Testis (tissue), 3 donors: ENCODE data around the gene CD163L1. TPM values are rescaled to one million over a fixed set of nuclear protein-coding genes. Genes with fewer than 3 reads are reported as not detected.

ENCODE experiments used
- DNase-seq: peaks from one replicate; pipeline ENCODE4 v3.0.0-alpha.2; 2019
- H3K27ac ChIP-seq, 2 donors: fragments of 200-600 bp; sonication (generic); one replicate each; pipeline ENCODE4 v1.5.1; 2019
- H3K27me3 ChIP-seq: fragments of 200-600 bp; sonication (generic); one replicate; pipeline ENCODE4 v1.5.1; 2019
- H3K36me3 ChIP-seq: fragments of 200-600 bp; sonication (generic); one replicate; pipeline ENCODE4 v1.5.1; 2017; ENCODE audit warnings: low read depth; ENCODE audit errors: missing control alignments
- H3K4me1 ChIP-seq: fragments of 200-600 bp; sonication (generic); one replicate; pipeline ENCODE4 v1.5.1; 2019
- H3K4me3 ChIP-seq, 2 donors: fragments of 200-600 bp; sonication (generic); one replicate each; pipeline ENCODE4 v1.5.1; 2017 to 2019
- H3K9me3 ChIP-seq: fragments of 200-600 bp; sonication (generic); one replicate; pipeline ENCODE4 v1.5.1; 2017
- POLR2A ChIP-seq: fragments of 450-650 bp; IDR thresholded peaks from one replicate; pipeline ENCODE4 v1.6.1; 2017; ENCODE audit warnings: antibody characterized with exemption, mild to moderate bottlenecking, moderate library complexity
- WGBS, 2 donors: methylation state at CpG; one replicate each; pipeline ENCODE4 v1.1.5; 2018; 5-methylcytosine and 5-hydroxymethylcytosine counted together
- intact Hi-C: fragments of 100-400 bp; cut with DNase I; formaldehyde crosslinking; loops from one replicate; pipeline ENCODE4 v1.15.1; 2023; ENCODE audit warnings: low total_unique reads
- polyA plus RNA-seq: library from polyadenylated mRNA; stranded (reverse); fragments of 350-450 nt; fragmentation: Illumina TruSeq; extraction: RNeasy Lipid Tissue Mini Kit (QIAGEN cat#74804); gene quantifications from one replicate; pipeline ENCODE4 v1.2.3, GENCODE V29; 2014; ENCODE audit warnings: low read depth, low replicate concordance; ENCODE audit not compliant: insufficient read depth
- total RNA-seq, 2 donors: library from RNA; depleted of rRNA; stranded (reverse); fragments of >200 nt; gene quantifications; one replicate each; pipeline ENCODE4 v1.2.3, GENCODE V29; 2016
- TF ChIP-seq, protein P1 (sequence below), 3 experiments: fragments of 450-650 bp in 2 of 3; fragments of 200-600 bp in 1 of 3; sonication (generic) in 1 of 3; IDR thresholded peaks; one replicate each; pipeline ENCODE4 v1.5.1; 2016 to 2019; ENCODE audit warnings: antibody characterized with exemption in 3 of 3, mild to moderate bottlenecking in 2 of 3, moderate library complexity in 1 of 3

CD163L1 gene
- total and polyA plus RNA-seq, 3 donors from 2014 or later = 8.8 to 24.6 (median 14.1) TPM

DNA sequence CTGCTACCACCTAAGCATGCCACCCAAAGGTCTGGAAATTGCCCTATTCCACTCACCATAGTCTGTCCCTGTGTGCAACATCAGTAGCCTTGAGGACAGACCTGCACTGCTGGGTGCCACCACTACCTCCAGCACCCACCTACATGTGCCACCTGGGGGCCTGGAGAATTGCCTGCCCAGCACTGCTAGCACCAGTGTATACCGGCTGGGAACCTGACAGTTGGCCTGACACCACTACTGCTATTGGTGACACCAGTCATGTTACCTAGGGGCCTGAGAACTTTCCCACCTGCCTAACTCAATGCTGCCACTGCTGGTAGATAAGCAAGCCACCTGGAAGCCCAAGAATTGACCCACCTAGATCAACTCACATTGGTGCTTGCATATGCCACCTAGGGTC lies 60.8 kb downstream of the CD163L1 start:
- no peaks in the 10 kb centered on the region for H3K4me1 ChIP-seq
- H3K4me3 ChIP-seq = no peak overlapping the region
- TF ChIP-seq POLR2A = no peak
- H3K36me3 ChIP-seq = no peaks in the 10 kb centered on the region
- H3K27ac ChIP-seq = no peak overlapping the region
- no peaks in the 10 kb centered on the region for H3K9me3 ChIP-seq
- H3K27me3 ChIP-seq = no peaks in the 10 kb centered on the region
- no peak for DNase-seq
- intact Hi-C loops = no loop called here
- WGBS, 2 donors = 91% methylated on average over 1 of the region's 1 CpG; no CpG with 5 or more reads in 1 of the 2 donors

DNA sequence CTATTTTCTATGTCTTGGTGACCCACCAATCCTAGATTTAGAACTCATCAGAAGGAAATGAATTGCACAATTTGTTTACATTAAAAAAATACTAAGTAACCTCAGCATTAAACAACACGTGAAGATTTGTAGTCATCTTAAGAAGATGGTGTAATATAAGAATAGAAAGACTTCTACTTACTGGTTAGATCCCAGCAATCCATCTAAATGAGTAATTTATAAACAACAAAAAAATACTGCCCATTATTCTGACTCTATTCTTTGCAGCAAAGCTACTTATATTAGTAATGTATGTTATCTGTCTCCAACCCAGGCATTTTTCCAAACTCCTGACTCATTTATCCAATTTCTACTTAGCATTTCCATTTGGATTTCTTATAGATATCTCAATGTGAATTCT lies 67.8 kb downstream of the CD163L1 start:
- Histone ChIP-seq H3K4me3 (no peak overlapping the region), H3K36me3 (no peaks in the 10 kb centered on the region), H3K4me1 (no peaks in the 10 kb centered on the region), H3K27ac (no peak overlapping the region), H3K27me3 (no peaks in the 10 kb centered on the region), H3K9me3 (no peaks in the 10 kb centered on the region)
- 87 to 92% methylated on average over 1 of the region's 1 CpG for WGBS, 2 donors
- intact Hi-C loops = no loop called here
- TF ChIP-seq, protein P1, sequence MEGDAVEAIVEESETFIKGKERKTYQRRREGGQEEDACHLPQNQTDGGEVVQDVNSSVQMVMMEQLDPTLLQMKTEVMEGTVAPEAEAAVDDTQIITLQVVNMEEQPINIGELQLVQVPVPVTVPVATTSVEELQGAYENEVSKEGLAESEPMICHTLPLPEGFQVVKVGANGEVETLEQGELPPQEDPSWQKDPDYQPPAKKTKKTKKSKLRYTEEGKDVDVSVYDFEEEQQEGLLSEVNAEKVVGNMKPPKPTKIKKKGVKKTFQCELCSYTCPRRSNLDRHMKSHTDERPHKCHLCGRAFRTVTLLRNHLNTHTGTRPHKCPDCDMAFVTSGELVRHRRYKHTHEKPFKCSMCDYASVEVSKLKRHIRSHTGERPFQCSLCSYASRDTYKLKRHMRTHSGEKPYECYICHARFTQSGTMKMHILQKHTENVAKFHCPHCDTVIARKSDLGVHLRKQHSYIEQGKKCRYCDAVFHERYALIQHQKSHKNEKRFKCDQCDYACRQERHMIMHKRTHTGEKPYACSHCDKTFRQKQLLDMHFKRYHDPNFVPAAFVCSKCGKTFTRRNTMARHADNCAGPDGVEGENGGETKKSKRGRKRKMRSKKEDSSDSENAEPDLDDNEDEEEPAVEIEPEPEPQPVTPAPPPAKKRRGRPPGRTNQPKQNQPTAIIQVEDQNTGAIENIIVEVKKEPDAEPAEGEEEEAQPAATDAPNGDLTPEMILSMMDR (IDR thresholded peaks at IDR 0.05) = no peak
- TF ChIP-seq POLR2A = no peak
- no peak for DNase-seq

DNA sequence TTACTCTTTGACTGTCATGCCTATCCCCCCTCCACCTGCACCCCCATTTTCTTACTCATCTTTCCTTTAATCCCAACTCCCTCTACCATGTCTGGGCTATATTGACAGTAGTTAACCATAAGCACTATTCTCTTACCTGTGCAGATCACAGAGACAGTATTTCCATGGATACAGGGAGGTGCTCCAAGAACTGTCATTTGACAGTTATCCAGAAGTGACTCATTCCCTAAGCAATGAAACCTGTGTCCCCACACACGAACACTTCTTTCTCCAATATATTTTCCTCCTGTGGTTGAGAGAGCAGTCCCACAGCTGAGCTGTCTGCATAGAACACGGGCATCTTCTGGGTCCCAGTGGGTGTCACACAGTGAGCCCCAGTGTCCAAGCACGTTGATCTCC lies 68.8 kb downstream of the CD163L1 start:
- Histone ChIP-seq H3K27me3 (no peaks in the 10 kb centered on the region), H3K27ac (no peak overlapping the region), H3K4me1 (no peaks in the 10 kb centered on the region), H3K9me3 (no peaks in the 10 kb centered on the region), H3K4me3 (no peak overlapping the region), H3K36me3 (no peaks in the 10 kb centered on the region)
- DNase-seq = no peak
- intact Hi-C loops = no loop called here
- 90 to 91% methylated on average over 3 of the region's 3 CpGs for WGBS, 2 donors
- TF ChIP-seq, protein P1 (IDR thresholded peaks at IDR 0.05) = no peak

DNA sequence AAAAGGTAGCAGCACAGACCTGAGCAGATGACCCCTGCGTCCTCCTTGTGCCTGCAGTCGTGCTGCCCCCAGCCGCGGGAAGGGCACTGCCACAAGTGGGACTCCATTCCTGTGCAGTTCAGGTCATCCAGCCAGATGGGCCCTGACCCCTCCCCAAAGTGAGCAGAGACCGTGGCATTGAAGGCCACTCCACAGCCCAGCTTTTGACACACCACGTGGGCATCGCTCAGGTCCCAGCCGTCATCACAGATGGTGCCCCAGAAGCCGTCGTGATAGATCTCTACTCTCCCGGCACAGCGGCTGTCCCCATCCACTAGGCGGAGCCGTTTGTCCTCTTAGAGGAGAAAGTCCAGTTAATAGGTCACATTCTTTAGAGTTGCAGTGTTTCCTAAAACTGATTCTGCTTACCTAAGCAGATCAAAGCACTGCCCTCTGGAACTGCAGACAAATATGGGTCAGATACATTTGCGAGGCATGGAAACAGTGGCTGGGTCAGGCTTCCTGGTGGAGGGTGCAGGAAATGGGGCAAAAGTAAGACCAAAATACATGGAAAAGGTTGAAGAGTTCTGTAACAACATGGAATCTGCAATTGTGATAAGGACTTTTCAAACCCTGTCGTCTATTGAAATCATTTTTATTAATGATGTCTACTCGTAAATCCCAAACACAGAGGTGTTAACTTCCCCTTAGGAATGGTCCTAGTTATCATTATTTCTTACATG lies 69.4 kb downstream of the CD163L1 start:
- no peaks in the 10 kb centered on the region for H3K4me1 ChIP-seq
- no peak overlapping the region for H3K27ac ChIP-seq
- H3K4me3 ChIP-seq = no peak overlapping the region
- TF ChIP-seq, protein P1 (IDR thresholded peaks at IDR 0.05) = no peak
- no peak for TF ChIP-seq POLR2A
- no peaks in the 10 kb centered on the region for H3K27me3 ChIP-seq
- no peaks in the 10 kb centered on the region for H3K36me3 ChIP-seq
- H3K9me3 ChIP-seq = no peaks in the 10 kb centered on the region
- DNase-seq = peak; percentile 19
- WGBS, 2 donors = 61 to 64% methylated on average over 12 to 17 of the region's 17 CpGs
- intact Hi-C loops = no loop called here

DNA sequence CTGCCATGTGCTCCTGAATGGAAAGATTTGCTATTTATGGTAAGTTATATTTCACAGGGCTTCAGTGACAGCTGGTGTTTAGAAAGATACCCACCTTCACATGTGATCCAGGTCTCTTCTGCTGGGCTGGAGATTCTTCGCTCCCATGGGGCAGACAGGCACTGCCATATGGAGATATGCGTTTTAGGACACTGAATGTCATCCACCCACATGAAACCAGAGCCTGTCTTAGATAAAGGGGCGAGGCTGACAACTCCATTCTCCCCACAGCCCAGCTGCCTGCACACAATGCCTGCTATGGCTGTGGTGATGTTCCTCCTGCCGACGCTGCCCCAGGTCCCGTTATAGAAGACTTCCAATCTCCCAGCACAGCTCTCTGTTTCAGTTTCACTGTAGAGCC lies 70.7 kb downstream of the CD163L1 start:
- Histone ChIP-seq H3K27ac (no peak overlapping the region), H3K36me3 (no peaks in the 10 kb centered on the region), H3K9me3 (no peaks in the 10 kb centered on the region), H3K4me1 (no peaks in the 10 kb centered on the region), H3K4me3 (no peak overlapping the region), H3K27me3 (no peaks in the 10 kb centered on the region)
- 59 to 80% methylated on average over 6 of the region's 6 CpGs for WGBS, 2 donors
- TF ChIP-seq, protein P1 (IDR thresholded peaks at IDR 0.05) = no peak
- no peak for TF ChIP-seq POLR2A
- intact Hi-C loops = no loop called here
- no peak for DNase-seq
